ENCODE results near the gene MADD.

GRCh38 chr11:47331454-47332302 lies 61.7 kb downstream of the MADD start:
- TF ChIP-seq EGR1 (IDR thresholded peaks at IDR 0.05; ENCODE audit: borderline replicate concordance in 1 of 2, low read depth in 2 of 2, low read length in 2 of 2) (no peak), POLR2A (IDR thresholded peaks at IDR 0.05; ENCODE audit: low read depth, low read length) (no peak), KAT2A (conservative IDR thresholded peaks at IDR 0.05; ENCODE audit: control insufficient read depth, low read depth, low read length) (no peak), IRF4 (IDR thresholded peaks at IDR 0.05; ENCODE audit: low read depth, low read length) (no peak), REST (IDR thresholded peaks at IDR 0.05; ENCODE audit: low read depth, low read length) (no peak), IRF3 (IDR thresholded peaks at IDR 0.05) (no peak), BHLHE40 (IDR thresholded peaks at IDR 0.05; ENCODE audit: borderline replicate concordance in 1 of 2, low read depth in 2 of 2, low read length in 1 of 2) (no peak)

Data from GM12878 (cell line).